Spleen (tissue), 7 donors: Measurements from ENCODE around the gene UPK1B.

ENCODE experiments used
- CTCF ChIP-seq, 11 experiments: fragments of 200-600 bp in 7 of 11; fragments of 450-650 bp in 4 of 11; sonication (generic) in 4 of 11; IDR thresholded peaks in 8 of 11; conservative IDR thresholded peaks in 3 of 11; 1 replicate in 7 of 11; 2 replicates in 4 of 11; pipeline versions ENCODE4 v1.4.0 to v1.8.0; 2016 to 2021; ENCODE audit warnings: antibody characterized with exemption in 11 of 11, inconsistent platforms in 4 of 11, mild to moderate bottlenecking in 1 of 11
- POLR2A ChIP-seq, 3 donors: fragments of 450-650 bp; IDR thresholded peaks; one replicate each; pipeline ENCODE4 v1.5.1; 2017; ENCODE audit warnings: antibody characterized with exemption in 3 of 3, mild to moderate bottlenecking in 1 of 3
- donor health status: DM: no; HTN: no; CAD: no; lungs with moderate emphysema.
- donor health status: DM: no; HTN: no; CAD: no.
- donor health status: DM: no; HTN: no; CAD: no.

DNA sequence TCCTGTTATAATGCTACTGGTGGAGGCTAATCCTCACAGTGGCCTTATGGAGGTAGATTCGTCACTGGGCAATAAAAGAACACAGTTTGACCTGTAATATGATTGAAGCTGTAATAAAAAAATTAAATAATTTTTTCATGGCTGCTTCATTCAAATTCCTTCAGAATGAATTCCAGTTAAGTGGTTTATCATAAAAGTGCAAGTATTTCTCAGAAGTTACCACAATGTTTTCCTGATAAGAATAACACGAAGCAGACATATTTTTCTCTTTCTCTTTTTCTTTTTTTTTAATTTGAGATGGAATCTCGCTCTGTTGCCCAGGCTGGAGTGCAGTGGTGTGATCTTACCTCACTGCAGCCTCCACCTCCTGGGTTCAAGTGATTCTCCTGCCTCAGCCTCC is 51.7 kb downstream of the UPK1B start:
- TF ChIP-seq POLR2A (IDR thresholded peaks at IDR 0.05) (no peak), CTCF (IDR thresholded peaks at IDR 0.05 in 8 of 11, conservative IDR thresholded peaks at IDR 0.05 in 3 of 11) (no peak)
